WTC11 (cell line): ENCODE results near the gene OBI1. TPM values are rescaled to one million over a fixed set of nuclear protein-coding genes. Genes with fewer than 3 reads are reported as not detected.

Experiments used
- ATAC-seq: fragments of 200-7000 bp; cut with Tn5 transposase; 2 replicates; pipeline ENCODE4 v1.10.0; 2021; ENCODE audit warnings: mild to moderate bottlenecking, moderate library complexity
- CTCF ChIA-PET: fragments of 300-600 bp; sonication (Branson Sonifier 250); formaldehyde crosslinking; loops from one replicate; lab custom pipeline; 2021; ENCODE audit warnings: antibody characterized with exemption; lab: Charles Lee
- POLR2A ChIA-PET: fragments of 350-600 bp; sonication (Branson Sonifier 250); formaldehyde crosslinking; loops from one replicate; lab custom pipeline; 2021; ENCODE audit warnings: antibody characterized with exemption; lab: Charles Lee
- DNase-seq: peaks from one replicate; pipeline ENCODE4 v3.0.0; 2021; ENCODE audit warnings: low spot score
- H3K27ac Mint-ChIP-seq: 2 replicates; pipeline ENCODE4 v1.8.0; 2021; ENCODE audit warnings: mixed read lengths
- H3K27me3 Mint-ChIP-seq: 2 replicates; pipeline ENCODE4 v1.8.0; 2021; ENCODE audit warnings: low read depth, mild to moderate bottlenecking, moderate library complexity, mixed read lengths
- H3K36me3 Mint-ChIP-seq: 2 replicates; pipeline ENCODE4 v1.8.0; 2021; ENCODE audit warnings: mixed read lengths
- H3K4me1 Mint-ChIP-seq: 2 replicates; pipeline ENCODE4 v1.8.0; 2022; ENCODE audit warnings: mixed read lengths
- H3K4me3 Mint-ChIP-seq: 2 replicates; pipeline ENCODE4 v1.8.0; 2021; ENCODE audit warnings: mild to moderate bottlenecking, moderate library complexity, mixed read lengths
- H3K9me3 Mint-ChIP-seq: 2 replicates; pipeline ENCODE4 v1.8.0; 2021; ENCODE audit warnings: mixed read lengths
- ARID4B ChIP-seq: sonication (generic); formaldehyde crosslinking; IDR thresholded peaks from 2 replicates; pipeline ENCODE4 v1.8.0; 2023; ENCODE audit warnings: missing genetic modification reagents, mild to moderate bottlenecking, borderline replicate concordance
- ATF3 ChIP-seq: sonication (generic); formaldehyde crosslinking; conservative IDR thresholded peaks from 2 replicates; pipeline ENCODE4 v1.8.1; 2022; ENCODE audit warnings: mild to moderate bottlenecking, missing genetic modification reagents
- ATF6 ChIP-seq: sonication (generic); formaldehyde crosslinking; IDR thresholded peaks from 2 replicates; pipeline ENCODE4 v1.8.1; 2023; ENCODE audit warnings: mild to moderate bottlenecking, missing genetic modification reagents
- CBFB ChIP-seq: sonication (generic); formaldehyde crosslinking; IDR thresholded peaks from 2 replicates; pipeline ENCODE4 v1.8.1; 2022; ENCODE audit warnings: mild to moderate bottlenecking, low read depth, missing genetic modification reagents
- CREB1 ChIP-seq: sonication (generic); formaldehyde crosslinking; IDR thresholded peaks from 2 replicates; pipeline ENCODE4 v1.8.0; 2023; ENCODE audit warnings: mild to moderate bottlenecking, missing genetic modification reagents
- FOXJ3 ChIP-seq: sonication (generic); formaldehyde crosslinking; IDR thresholded peaks from 2 replicates; pipeline ENCODE4 v1.9.0; 2021; ENCODE audit warnings: missing genetic modification reagents, mild to moderate bottlenecking, borderline replicate concordance
- NFYB ChIP-seq: sonication (generic); formaldehyde crosslinking; conservative IDR thresholded peaks from 2 replicates; pipeline ENCODE4 v1.8.0; 2022; ENCODE audit warnings: low read depth, missing genetic modification reagents
- NR1H2 ChIP-seq: sonication (generic); formaldehyde crosslinking; IDR thresholded peaks from 2 replicates; pipeline ENCODE4 v1.9.0; 2021; ENCODE audit warnings: mild to moderate bottlenecking, moderate library complexity, missing genetic modification reagents
- RORB ChIP-seq: fragments of 250-450 bp; sonication (Bioruptor Pico); IDR thresholded peaks from 2 replicates; pipeline ENCODE4 v1.9.0; 2021; ENCODE audit warnings: mild to moderate bottlenecking
- USF2 ChIP-seq: sonication (generic); formaldehyde crosslinking; IDR thresholded peaks from 2 replicates; pipeline ENCODE4 v1.8.1; 2023; ENCODE audit warnings: mild to moderate bottlenecking, missing genetic modification reagents, moderate library complexity
- ZBTB21 ChIP-seq: sonication (generic); formaldehyde crosslinking; IDR thresholded peaks from 2 replicates; pipeline ENCODE4 v1.8.1; 2023; ENCODE audit warnings: mild to moderate bottlenecking, missing genetic modification reagents, borderline replicate concordance
- ZNF138 ChIP-seq: sonication (generic); formaldehyde crosslinking; conservative IDR thresholded peaks from 2 replicates; pipeline ENCODE4 v1.8.1; 2022; ENCODE audit warnings: mild to moderate bottlenecking, moderate library complexity, missing genetic modification reagents
- ZNF416 ChIP-seq: fragments of 250-450 bp; sonication (Bioruptor Pico); IDR thresholded peaks from 2 replicates; pipeline ENCODE4 v1.9.0; 2021; ENCODE audit warnings: mild to moderate bottlenecking, inconsistent platforms
- total RNA-seq: library from RNA; stranded (reverse); gene quantifications from 3 replicates; pipeline ENCODE4 v1.2.3, GENCODE V29; 2021
- TF ChIP-seq, protein P1 (sequence below): sonication (generic); formaldehyde crosslinking; IDR thresholded peaks from 2 replicates; pipeline ENCODE4 v1.8.0; 2022; ENCODE audit warnings: missing genetic modification reagents
- TF ChIP-seq, protein P2 (sequence below): fragments of 250-450 bp; sonication (Bioruptor Pico); IDR thresholded peaks from 2 replicates; pipeline ENCODE4 v1.9.0; 2021; ENCODE audit warnings: mild to moderate bottlenecking
- TF ChIP-seq, protein P3 (sequence below): sonication (generic); formaldehyde crosslinking; IDR thresholded peaks from 2 replicates; pipeline ENCODE4 v1.8.0; 2022; ENCODE audit warnings: mild to moderate bottlenecking, missing genetic modification reagents

The OBI1 gene
- total RNA-seq, 1 experiment from 2014 or later: 13.4 TPM

DNA sequence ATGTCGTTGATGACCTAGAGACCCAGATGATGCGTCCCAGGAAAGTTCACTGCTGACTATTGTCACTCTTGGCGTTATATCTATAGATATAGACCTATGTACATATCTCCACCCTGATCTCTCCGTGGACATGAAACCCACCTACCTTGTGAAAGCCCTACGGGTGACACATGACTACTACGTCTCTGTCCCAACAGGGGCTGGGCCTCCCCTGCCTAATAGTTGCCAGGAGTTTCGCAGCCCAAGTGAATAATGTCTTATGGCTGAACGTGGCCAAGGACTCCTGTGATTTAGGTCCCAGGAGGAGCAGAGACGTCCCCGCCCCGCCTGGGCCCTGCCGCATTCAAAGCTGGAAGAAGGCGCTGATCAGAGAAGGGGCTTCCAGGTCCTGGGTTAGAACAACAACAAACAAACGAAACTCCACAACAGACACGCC lies 50.7 kb downstream of the OBI1 start (continued):
- TF ChIP-seq ATF6 (CRISPR knock-in tag) (no peak), ZNF416 (CRISPR knock-in tag) (no peak), ZNF138 (CRISPR knock-in tag) (no peak), USF2 (CRISPR knock-in tag) (no peak), CREB1 (CRISPR knock-in tag) (no peak), NR1H2 (CRISPR knock-in tag) (no peak)
- TF ChIP-seq, all 79 proteins: peak for 0

DNA sequence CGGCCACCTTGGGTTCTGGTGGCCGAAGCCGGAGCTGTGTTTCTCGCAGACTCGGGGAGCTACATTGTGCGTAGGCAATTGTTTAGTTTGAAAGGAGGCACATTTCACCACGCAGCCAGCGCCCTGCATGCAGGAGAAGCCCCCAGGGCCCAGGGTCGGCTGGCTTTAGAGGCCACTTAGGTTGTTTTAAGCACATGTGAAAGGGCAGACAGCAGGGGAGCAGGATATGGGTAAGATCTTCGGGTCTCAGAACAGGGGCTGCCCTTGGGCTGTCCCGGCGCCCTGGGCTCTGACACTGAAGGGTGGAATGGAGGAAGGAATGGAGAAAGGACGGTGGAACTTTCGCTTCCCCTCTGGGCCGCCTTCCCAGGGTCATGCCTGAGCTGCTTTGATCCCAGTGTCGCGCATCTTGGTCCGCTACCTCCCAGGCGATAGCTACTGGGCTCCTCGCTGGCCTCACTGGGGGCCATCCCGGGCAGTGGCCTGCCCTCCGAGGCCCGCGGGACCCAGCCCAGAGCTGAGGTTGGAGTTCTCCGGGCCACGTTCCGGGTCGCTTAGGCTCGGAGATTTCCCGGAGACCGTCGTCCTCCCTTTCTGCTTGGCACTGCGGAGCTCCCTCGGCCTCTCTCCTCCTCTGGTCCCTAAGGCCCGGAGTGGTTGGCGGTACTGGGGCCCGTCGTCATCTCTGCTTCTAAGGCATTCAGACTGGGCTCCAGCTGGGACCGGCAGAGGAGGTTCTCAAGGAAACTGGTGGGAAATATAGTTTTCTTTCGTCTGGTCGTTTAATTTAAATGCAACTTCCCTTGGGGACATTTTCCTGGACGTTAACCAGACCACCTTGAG lies 51.3 kb downstream of the OBI1 start:
- ChIA-PET POLR2A (no interaction called here), CTCF (interaction anchor here (0.6 to 3.2 kb wide), 5 partner anchors 21 to 470 kb away, joined by 3 to 22 read pairs (median 4); no protein-coding TSS in a partner anchor)
- H3K4me1 Mint-ChIP-seq: peaks cover 55% of the 10 kb centered on the region
- H3K27ac Mint-ChIP-seq: no peak overlapping the region
- DNase-seq: peak; percentile 50
- no peaks in the 10 kb centered on the region for H3K36me3 Mint-ChIP-seq
- H3K9me3 Mint-ChIP-seq: no peaks in the 10 kb centered on the region
- ATAC-seq: peak; percentile 39
- H3K4me3 Mint-ChIP-seq: peak overlapping the region; percentile 73
- TF ChIP-seq ATF3 (CRISPR knock-in tag) (no peak), ARID4B (CRISPR knock-in tag) (no peak), FOXJ3 (CRISPR knock-in tag) (no peak), ZBTB21 (CRISPR knock-in tag) (0 out of 2 replicates have a peak, but pooled peaks have one; percentile 15), NFYB (CRISPR knock-in tag) (no peak), CBFB (no peak), RORB (no peak)
- TF ChIP-seq, protein P1, sequence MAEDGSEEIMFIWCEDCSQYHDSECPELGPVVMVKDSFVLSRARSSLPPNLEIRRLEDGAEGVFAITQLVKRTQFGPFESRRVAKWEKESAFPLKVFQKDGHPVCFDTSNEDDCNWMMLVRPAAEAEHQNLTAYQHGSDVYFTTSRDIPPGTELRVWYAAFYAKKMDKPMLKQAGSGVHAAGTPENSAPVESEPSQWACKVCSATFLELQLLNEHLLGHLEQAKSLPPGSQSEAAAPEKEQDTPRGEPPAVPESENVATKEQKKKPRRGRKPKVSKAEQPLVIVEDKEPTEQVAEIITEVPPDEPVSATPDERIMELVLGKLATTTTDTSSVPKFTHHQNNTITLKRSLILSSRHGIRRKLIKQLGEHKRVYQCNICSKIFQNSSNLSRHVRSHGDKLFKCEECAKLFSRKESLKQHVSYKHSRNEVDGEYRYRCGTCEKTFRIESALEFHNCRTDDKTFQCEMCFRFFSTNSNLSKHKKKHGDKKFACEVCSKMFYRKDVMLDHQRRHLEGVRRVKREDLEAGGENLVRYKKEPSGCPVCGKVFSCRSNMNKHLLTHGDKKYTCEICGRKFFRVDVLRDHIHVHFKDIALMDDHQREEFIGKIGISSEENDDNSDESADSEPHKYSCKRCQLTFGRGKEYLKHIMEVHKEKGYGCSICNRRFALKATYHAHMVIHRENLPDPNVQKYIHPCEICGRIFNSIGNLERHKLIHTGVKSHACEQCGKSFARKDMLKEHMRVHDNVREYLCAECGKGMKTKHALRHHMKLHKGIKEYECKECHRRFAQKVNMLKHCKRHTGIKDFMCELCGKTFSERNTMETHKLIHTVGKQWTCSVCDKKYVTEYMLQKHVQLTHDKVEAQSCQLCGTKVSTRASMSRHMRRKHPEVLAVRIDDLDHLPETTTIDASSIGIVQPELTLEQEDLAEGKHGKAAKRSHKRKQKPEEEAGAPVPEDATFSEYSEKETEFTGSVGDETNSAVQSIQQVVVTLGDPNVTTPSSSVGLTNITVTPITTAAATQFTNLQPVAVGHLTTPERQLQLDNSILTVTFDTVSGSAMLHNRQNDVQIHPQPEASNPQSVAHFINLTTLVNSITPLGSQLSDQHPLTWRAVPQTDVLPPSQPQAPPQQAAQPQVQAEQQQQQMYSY (CRISPR knock-in tag): no peak
- TF ChIP-seq, protein P2, sequence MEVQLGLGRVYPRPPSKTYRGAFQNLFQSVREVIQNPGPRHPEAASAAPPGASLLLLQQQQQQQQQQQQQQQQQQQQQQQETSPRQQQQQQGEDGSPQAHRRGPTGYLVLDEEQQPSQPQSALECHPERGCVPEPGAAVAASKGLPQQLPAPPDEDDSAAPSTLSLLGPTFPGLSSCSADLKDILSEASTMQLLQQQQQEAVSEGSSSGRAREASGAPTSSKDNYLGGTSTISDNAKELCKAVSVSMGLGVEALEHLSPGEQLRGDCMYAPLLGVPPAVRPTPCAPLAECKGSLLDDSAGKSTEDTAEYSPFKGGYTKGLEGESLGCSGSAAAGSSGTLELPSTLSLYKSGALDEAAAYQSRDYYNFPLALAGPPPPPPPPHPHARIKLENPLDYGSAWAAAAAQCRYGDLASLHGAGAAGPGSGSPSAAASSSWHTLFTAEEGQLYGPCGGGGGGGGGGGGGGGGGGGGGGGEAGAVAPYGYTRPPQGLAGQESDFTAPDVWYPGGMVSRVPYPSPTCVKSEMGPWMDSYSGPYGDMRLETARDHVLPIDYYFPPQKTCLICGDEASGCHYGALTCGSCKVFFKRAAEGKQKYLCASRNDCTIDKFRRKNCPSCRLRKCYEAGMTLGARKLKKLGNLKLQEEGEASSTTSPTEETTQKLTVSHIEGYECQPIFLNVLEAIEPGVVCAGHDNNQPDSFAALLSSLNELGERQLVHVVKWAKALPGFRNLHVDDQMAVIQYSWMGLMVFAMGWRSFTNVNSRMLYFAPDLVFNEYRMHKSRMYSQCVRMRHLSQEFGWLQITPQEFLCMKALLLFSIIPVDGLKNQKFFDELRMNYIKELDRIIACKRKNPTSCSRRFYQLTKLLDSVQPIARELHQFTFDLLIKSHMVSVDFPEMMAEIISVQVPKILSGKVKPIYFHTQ (CRISPR knock-in tag): no peak
- TF ChIP-seq, protein P3, sequence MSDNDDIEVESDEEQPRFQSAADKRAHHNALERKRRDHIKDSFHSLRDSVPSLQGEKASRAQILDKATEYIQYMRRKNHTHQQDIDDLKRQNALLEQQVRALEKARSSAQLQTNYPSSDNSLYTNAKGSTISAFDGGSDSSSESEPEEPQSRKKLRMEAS (CRISPR knock-in tag): 0 out of 2 replicates have a peak, but pooled peaks have one; percentile 21
- H3K27me3 Mint-ChIP-seq: peaks cover 100% of the 10 kb centered on the region
